Nephron (organoid): ENCODE measurements around the gene NIPAL1.
"Not testable (repeated sequence)": the region's sequence is repeated elsewhere in the genome, so short reads cannot be mapped to it uniquely, and the experiment has no call there.

Experiments
- H3K27ac Mint-ChIP-seq, 3 experiments: 2 replicates each; pipeline ENCODE4 v1.8.0; 2020; ENCODE audit warnings: mixed read lengths in 3 of 3, mild to moderate bottlenecking in 2 of 3, moderate library complexity in 1 of 3
- H3K27me3 Mint-ChIP-seq: 2 replicates; pipeline ENCODE4 v1.8.0; 2021; ENCODE audit warnings: low read depth, mild to moderate bottlenecking, moderate library complexity, mixed read lengths
- H3K36me3 Mint-ChIP-seq: 2 replicates; pipeline ENCODE4 v1.8.0; 2020; ENCODE audit warnings: low read depth, mixed read lengths
- H3K4me1 Mint-ChIP-seq: 2 replicates; pipeline ENCODE4 v1.8.0; 2020; ENCODE audit warnings: mixed read lengths
- H3K4me3 Mint-ChIP-seq, 3 experiments: 2 replicates each; pipeline ENCODE4 v1.8.0; 2020; ENCODE audit warnings: mild to moderate bottlenecking in 3 of 3, mixed read lengths in 3 of 3, moderate library complexity in 2 of 3
- H3K9me3 Mint-ChIP-seq: 2 replicates; pipeline ENCODE4 v1.8.0; 2020; ENCODE audit warnings: mixed read lengths
- CTCF ChIP-seq, 3 experiments: fragments of 200-600 bp; sonication (generic); IDR thresholded peaks; one replicate each; pipeline ENCODE4 v1.5.0; 2021; ENCODE audit warnings: antibody characterized with exemption in 3 of 3; ENCODE audit not compliant: unreplicated experiment in 3 of 3

Gene NIPAL1

GRCh38 chr4:47990145-47990544 is 26.4 kb upstream of the NIPAL1 start:
- TF ChIP-seq CTCF (IDR thresholded peaks at IDR 0.05; ENCODE audit: unreplicated experiment in 3 of 3), result no peak
- H3K27ac Mint-ChIP-seq, result no peak overlapping the region
- H3K27me3 Mint-ChIP-seq, result peaks cover 6% of the 10 kb centered on the region
- no peaks in the 10 kb centered on the region for H3K36me3 Mint-ChIP-seq
- H3K9me3 Mint-ChIP-seq, result peaks cover 19% of the 10 kb centered on the region
- no peaks in the 10 kb centered on the region for H3K4me1 Mint-ChIP-seq
- no peak overlapping the region for H3K4me3 Mint-ChIP-seq

DNA sequence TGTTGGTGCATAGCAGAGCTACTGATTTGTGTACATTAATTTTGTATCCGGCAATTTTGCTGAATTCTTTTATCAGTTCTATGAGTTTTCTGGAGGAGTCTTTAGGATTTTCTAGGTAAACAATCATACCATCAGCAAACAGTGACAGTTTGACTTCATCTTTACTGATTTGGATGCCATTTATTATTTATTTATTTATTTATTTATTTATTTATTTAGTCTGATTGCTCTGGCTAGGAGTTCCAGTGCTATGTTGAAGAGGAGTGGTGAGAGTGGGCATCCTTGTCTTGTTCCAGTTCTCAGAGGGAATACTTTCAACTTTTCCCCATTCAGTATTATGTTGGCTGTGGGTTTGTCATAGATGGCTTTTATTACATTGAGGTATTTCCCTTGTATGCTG is 24.1 kb upstream of the NIPAL1 start:
- not testable (repeated sequence) for H3K27ac Mint-ChIP-seq, H3K4me1 Mint-ChIP-seq, H3K4me3 Mint-ChIP-seq, H3K27me3 Mint-ChIP-seq, H3K36me3 Mint-ChIP-seq
- H3K9me3 Mint-ChIP-seq, result peaks cover 19% of the 10 kb centered on the region

DNA sequence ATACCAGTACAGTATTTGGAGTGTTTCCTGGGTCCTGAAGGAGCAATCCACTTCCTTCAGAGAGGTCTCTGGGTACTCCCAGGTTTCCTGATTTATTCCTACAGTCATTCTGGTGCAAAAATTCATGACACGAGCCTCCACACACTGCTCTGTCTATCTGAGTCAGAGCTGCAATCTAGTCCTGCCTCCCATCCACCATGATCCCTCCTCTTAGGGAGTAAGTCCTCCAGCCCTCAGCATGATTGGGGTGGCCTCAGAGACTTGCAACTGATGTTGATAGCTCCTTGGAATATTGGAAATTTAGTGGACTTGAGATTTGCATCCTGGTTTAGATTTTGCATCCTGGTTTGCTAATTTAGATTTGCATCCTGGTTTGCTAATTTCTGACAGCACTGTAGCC is 20.6 kb upstream of the NIPAL1 start:
- TF ChIP-seq CTCF (IDR thresholded peaks at IDR 0.05; ENCODE audit: unreplicated experiment in 3 of 3), result no peak
- no peak overlapping the region for H3K4me3 Mint-ChIP-seq
- H3K9me3 Mint-ChIP-seq, result peaks cover 18% of the 10 kb centered on the region
- peaks cover 3% of the 10 kb centered on the region for H3K27me3 Mint-ChIP-seq
- no peaks in the 10 kb centered on the region for H3K4me1 Mint-ChIP-seq
- no peaks in the 10 kb centered on the region for H3K36me3 Mint-ChIP-seq
- no peak overlapping the region for H3K27ac Mint-ChIP-seq

GRCh38 chr4:48002267-48002666 is 14.3 kb upstream of the NIPAL1 start:
- H3K36me3 Mint-ChIP-seq, result no peaks in the 10 kb centered on the region
- peaks cover 27% of the 10 kb centered on the region for H3K9me3 Mint-ChIP-seq
- no peak overlapping the region for H3K4me3 Mint-ChIP-seq
- H3K27me3 Mint-ChIP-seq, result peaks cover 3% of the 10 kb centered on the region
- no peak for TF ChIP-seq CTCF (IDR thresholded peaks at IDR 0.05; ENCODE audit: unreplicated experiment in 3 of 3)
- H3K4me1 Mint-ChIP-seq, result no peaks in the 10 kb centered on the region
- H3K27ac Mint-ChIP-seq, result no peak overlapping the region

DNA sequence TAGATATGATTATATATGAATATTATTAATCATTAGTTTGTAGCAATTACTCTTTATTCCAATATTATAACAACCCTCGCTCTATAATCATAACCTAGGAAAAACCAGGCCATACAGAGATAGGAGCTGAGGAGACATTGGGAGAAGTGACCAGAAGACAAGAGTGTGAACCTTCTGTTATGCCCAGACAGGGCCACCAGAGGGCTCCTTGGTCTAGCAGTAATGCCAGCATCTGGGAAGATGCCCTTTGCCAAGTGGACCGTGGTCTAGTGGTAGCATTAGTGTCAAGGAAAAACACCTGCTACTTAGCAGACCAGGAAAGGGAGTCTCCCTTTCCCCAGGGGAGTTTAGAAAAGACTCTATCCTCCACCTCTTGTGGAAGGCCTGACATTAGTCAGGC is 13.0 kb upstream of the NIPAL1 start:
- TF ChIP-seq CTCF (IDR thresholded peaks at IDR 0.05; ENCODE audit: unreplicated experiment in 3 of 3), result peak in 1 of 3 experiments; percentile 34
- H3K27me3 Mint-ChIP-seq, H3K4me3 Mint-ChIP-seq, H3K4me1 Mint-ChIP-seq, H3K36me3 Mint-ChIP-seq, H3K27ac Mint-ChIP-seq: not testable (repeated sequence)
- H3K9me3 Mint-ChIP-seq, result peaks cover 21% of the 10 kb centered on the region

- Mint-ChIP-seq H3K27ac (no peak overlapping the region), H3K27me3 (peaks cover 3% of the 10 kb centered on the region), H3K4me1 (no peaks in the 10 kb centered on the region), H3K9me3 (peaks cover 21% of the 10 kb centered on the region), H3K36me3 (no peaks in the 10 kb centered on the region), H3K4me3 (no peak overlapping the region)
- TF ChIP-seq CTCF (IDR thresholded peaks at IDR 0.05; ENCODE audit: unreplicated experiment in 3 of 3), result no peak
Measured at GRCh38 chr4:48005781-48006180, 10.8 kb upstream of the NIPAL1 start.
